HCT116 (cell line): ENCODE data around the gene LIPA. TPM values are rescaled to one million over a fixed set of nuclear protein-coding genes. Genes with fewer than 3 reads are reported as not detected.

Experiments
- ATAC-seq: fragments of 200-7000 bp; cut with Tn5 transposase; 2 replicates; pipeline ENCODE4 v1.9.1; 2020; ENCODE audit warnings: mild to moderate bottlenecking, moderate library complexity
- BruUV-seq: library from RNA; stranded (reverse); fragments of 400-500 nt; replicated peaks from 2 replicates; lab custom pipeline; 2021; lab: Mats Ljungman, UMichigan
- CTCF ChIA-PET: fragments of 300-600 bp; sonication (Branson Sonifier 250); formaldehyde crosslinking; loops from one replicate; lab custom pipeline; 2021; ENCODE audit warnings: antibody characterized with exemption; lab: Charles Lee
- POLR2A ChIA-PET: fragments of 300-600, 350-600 bp; sonication (Branson Sonifier 250); formaldehyde crosslinking; loops from one replicate; lab custom pipeline; 2021; ENCODE audit warnings: antibody characterized with exemption; lab: Charles Lee
- RAD21 ChIA-PET, 2 experiments: fragments of 300-600 bp; sonication (Branson Sonifier 250); formaldehyde crosslinking; loops; one replicate each; lab custom pipeline; 2023; ENCODE audit warnings: low total read pairs in 2 of 2; ENCODE audit not compliant: uncharacterized antibody in 2 of 2, unreplicated experiment in 2 of 2, low non-redundant PET in 1 of 2; lab: Charles Lee
- DNase-seq: peaks from one replicate; pipeline ENCODE4 v3.0.0-alpha.2; 2010; ENCODE audit warnings: low read depth, low spot score
- H2AFZ ChIP-seq: fragments of 200-600 bp; shearing (Covaris generic), sonication (generic); 2 replicates; pipeline ENCODE4 v1.6.1; 2017; ENCODE audit warnings: low read depth, mixed run types, mixed read lengths, antibody characterized with exemption, low read length; ENCODE audit not compliant: poor library complexity, severe bottlenecking
- H3K27ac ChIP-seq: 2 replicates; pipeline ENCODE4 v1.5.1; 2012; ENCODE audit warnings: low read depth, low read length
- H3K27me3 ChIP-seq: fragments of 200-600 bp; sonication (generic); 2 replicates; pipeline ENCODE4 v1.6.1; 2016; ENCODE audit warnings: mixed run types, low read length, mixed read lengths; ENCODE audit not compliant: insufficient read depth
- H3K36me3 ChIP-seq, 2 experiments: fragments of 200-500 bp in 1 of 2; fragments of 200-600 bp in 1 of 2; sonication (Bioruptor generic) in 1 of 2; sonication (generic) in 1 of 2; 2 replicates each; pipeline versions ENCODE4 v1.5.1 to v1.6.1; 2014 to 2016; ENCODE audit warnings: low read length in 2 of 2, inconsistent platforms in 1 of 2, mixed read lengths in 1 of 2, mixed run types in 1 of 2; ENCODE audit not compliant: insufficient read depth in 2 of 2, control insufficient read depth in 1 of 2
- H3K4me1 ChIP-seq, 2 experiments: fragments of 200-600 bp in 1 of 2; sonication (generic) in 1 of 2; 2 replicates each; pipeline versions ENCODE4 v1.5.1 to v1.6.1; 2012 to 2017; ENCODE audit warnings: low read length in 2 of 2, inconsistent platforms in 1 of 2, mild to moderate bottlenecking in 1 of 2, mixed read lengths in 1 of 2, mixed run types in 1 of 2, moderate library complexity in 1 of 2; ENCODE audit not compliant: insufficient read depth in 2 of 2, control insufficient read depth in 1 of 2
- H3K4me2 ChIP-seq: fragments of 200-600 bp; sonication (generic); 2 replicates; pipeline ENCODE4 v1.6.1; 2017; ENCODE audit warnings: mixed run types, low read length, mixed read lengths
- H3K4me3 ChIP-seq, 2 experiments: fragments of 200-600 bp in 1 of 2; sonication (generic) in 1 of 2; replicated peaks in 1 of 2; 2 replicates each; pipeline ENCODE4 v1.5.1; 2011 to 2016; ENCODE audit warnings: low read length in 2 of 2, control low read depth in 1 of 2, low read depth in 1 of 2, mild to moderate bottlenecking in 1 of 2, mixed read lengths in 1 of 2, mixed run types in 1 of 2
- H3K79me2 ChIP-seq: fragments of 200-600 bp; sonication (generic); 2 replicates; pipeline ENCODE4 v1.6.1; 2017; ENCODE audit warnings: mild to moderate bottlenecking, mixed run types, low read length, moderate library complexity, mixed read lengths; ENCODE audit not compliant: insufficient read depth
- H3K9ac ChIP-seq: fragments of 200-600 bp; sonication (generic); 2 replicates; pipeline ENCODE4 v1.6.1; 2016; ENCODE audit warnings: low read length, mixed read lengths
- H3K9me2 ChIP-seq: fragments of 200-600 bp; sonication (generic), shearing (Covaris generic); 2 replicates; pipeline ENCODE4 v1.6.1; 2017; ENCODE audit warnings: mixed run types, mild to moderate bottlenecking, moderate library complexity; ENCODE audit not compliant: insufficient read depth
- H3K9me3 ChIP-seq, 2 experiments: fragments of 200-500 bp in 1 of 2; fragments of 200-600 bp in 1 of 2; sonication (Bioruptor generic) in 1 of 2; sonication (generic) in 1 of 2; 2 replicates each; pipeline ENCODE4 v1.6.1; 2014 to 2017; ENCODE audit warnings: low read length in 2 of 2, mixed read lengths in 2 of 2, inconsistent platforms in 1 of 2, low read depth in 1 of 2, mild to moderate bottlenecking in 1 of 2, mixed run types in 1 of 2, moderate library complexity in 1 of 2; ENCODE audit not compliant: control insufficient read depth in 1 of 2, insufficient read depth in 1 of 2
- H4K20me1 ChIP-seq: fragments of 200-600 bp; sonication (generic), shearing (Covaris generic); 2 replicates; pipeline ENCODE4 v1.6.1; 2017; ENCODE audit warnings: mixed run types, mild to moderate bottlenecking, moderate library complexity; ENCODE audit not compliant: insufficient read depth
- EZH2 ChIP-seq: fragments of 200-600 bp; sonication (generic); IDR thresholded peaks from 2 replicates; pipeline ENCODE4 v1.6.1; 2017; ENCODE audit warnings: antibody characterized with exemption, mixed run types
- EZH2phosphoT487 ChIP-seq: fragments of 200-600 bp; IDR thresholded peaks from 2 replicates; pipeline ENCODE4 v1.6.1; 2018; ENCODE audit warnings: antibody characterized with exemption, borderline replicate concordance
- FOSL1 ChIP-seq: IDR thresholded peaks from 2 replicates; pipeline ENCODE4 v1.6.1; 2012; ENCODE audit warnings: low read depth
- POLR2AphosphoS5 ChIP-seq: IDR thresholded peaks from 2 replicates; pipeline ENCODE4 v1.6.1; 2011; ENCODE audit warnings: mild to moderate bottlenecking, low read depth, low read length, moderate library complexity
- SP1 ChIP-seq: IDR thresholded peaks from 2 replicates; pipeline ENCODE4 v1.6.1; 2012; ENCODE audit warnings: low read depth
- TCF7L2 ChIP-seq: IDR thresholded peaks from 2 replicates; pipeline ENCODE4 v1.7.0; 2011; ENCODE audit warnings: borderline replicate concordance, inconsistent platforms; ENCODE audit not compliant: insufficient read depth, insufficient read length; ENCODE audit errors: extremely low read depth
- ZBTB33 ChIP-seq: IDR thresholded peaks from 2 replicates; pipeline ENCODE4 v1.6.1; 2011; ENCODE audit warnings: mild to moderate bottlenecking, low read length, moderate library complexity; ENCODE audit not compliant: insufficient replicate concordance; ENCODE audit errors: extremely low read depth
- ZNF274 ChIP-seq: fragments of 200-500 bp; sonication (Bioruptor generic); IDR thresholded peaks from 2 replicates; pipeline ENCODE4 v1.6.1; 2014; ENCODE audit warnings: mild to moderate bottlenecking, low read depth, low read length, inconsistent platforms
- intact Hi-C: fragments of 100-400 bp; cut with micrococcal nuclease; formaldehyde crosslinking; loops from 2 replicates; pipeline ENCODE4 v1.10.0; 2022
- total RNA-seq: library from RNA; stranded (reverse); gene quantifications from one replicate; pipeline ENCODE4 v1.2.1, GENCODE V29; 2021; ENCODE audit not compliant: unreplicated experiment

The LIPA gene
- total RNA-seq, 1 experiment from 2014 or later, result 27.1 TPM

DNA sequence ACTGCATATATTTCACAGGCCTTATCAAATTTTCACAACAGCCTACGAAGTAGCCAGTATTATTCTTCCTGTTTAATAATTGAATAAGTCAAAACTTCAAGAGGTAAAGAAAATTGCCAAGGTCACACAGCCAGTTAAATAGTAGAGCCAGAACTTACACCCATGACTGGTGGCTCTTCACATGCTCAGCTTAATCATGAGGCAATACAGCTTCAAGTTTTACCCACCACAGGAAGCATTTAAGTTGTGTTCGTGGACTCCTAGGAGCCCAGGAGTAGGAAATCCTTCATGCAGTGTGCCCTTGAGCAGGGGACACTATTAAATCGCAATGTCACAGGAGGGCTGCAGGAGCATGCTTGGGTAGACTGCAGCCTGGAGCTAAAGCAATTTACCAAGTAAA, 11.1 kb downstream of the LIPA start:
- Histone ChIP-seq H3K79me2 (no peaks in the 10 kb centered on the region), H3K9me2 (no peaks in the 10 kb centered on the region), H3K27ac (no peak overlapping the region), H2AFZ (no peak overlapping the region), H3K4me2 (no peak overlapping the region), H3K36me3 (no peaks in the 10 kb centered on the region), H3K9me3 (no peaks in the 10 kb centered on the region), H3K9ac (no peak overlapping the region), H4K20me1 (no peaks in the 10 kb centered on the region), H3K4me3 (no peak overlapping the region), H3K27me3 (no peaks in the 10 kb centered on the region), H3K4me1 (no peaks in the 10 kb centered on the region; a peak in 1 of 4 replicates)
- ATAC-seq (no peak), DNase-seq (no peak)
- CTCF ChIA-PET, result no interaction called here
- POLR2A ChIA-PET, result interaction anchor here (1.4 kb wide), 1 partner anchor 11 kb away, joined by 3 read pairs; the partner anchor contains the start of gene LIPA
- RAD21 ChIA-PET, result no interaction called here
- intact Hi-C loops, result no loop called here
- no TSS peak for BruUV-seq
- TF ChIP-seq POLR2AphosphoS5, result no peak
- TF ChIP-seq EZH2phosphoT487, result no peak
- no peak for TF ChIP-seq EZH2
- TF ChIP-seq FOSL1, result no peak
- TF ChIP-seq TCF7L2, result no peak
- TF ChIP-seq ZBTB33, result no peak
- TF ChIP-seq SP1, result no peak
- no peak for TF ChIP-seq ZNF274
- TF ChIP-seq, all 23 proteins: peak for 0
